ENCODE measurements around the gene LAMA1. TPM values are rescaled to one million over a fixed set of nuclear protein-coding genes. Genes with fewer than 3 reads are reported as not detected.
"Not testable (repeated sequence)": the region's sequence is repeated elsewhere in the genome, so short reads cannot be mapped to it uniquely, and the experiment has no call there.

LAMA1 gene
- total RNA-seq = 0.40 TPM
- long read RNA-seq = 0 reads

GRCh38 chr18:7117390-7118355, at the start of gene LAMA1:
TSS of gene LAMA1 (minus strand) at chr18:7117797. CDS start at chr18:7117720, 77 bp downstream.
- intact Hi-C loops (cut with DNase I) = no loop called here
- DNase-seq (ENCODE audit: low spot score) = no peak

- no peak for DNase-seq (ENCODE audit: low spot score)
- intact Hi-C loops (cut with DNase I) = no loop called here
Observed at GRCh38 chr18:7165846-7166393, 48.3 kb upstream of the LAMA1 start.

GRCh38 chr18:7164323-7165004, 46.9 kb upstream of the LAMA1 start:
- peak; percentile 26 for DNase-seq (ENCODE audit: low spot score)
- intact Hi-C loops (cut with DNase I) = no loop called here

- intact Hi-C loops (cut with DNase I) = no loop called here
Observed at GRCh38 chr18:7158216-7158615, 40.6 kb upstream of the LAMA1 start.

GRCh38 chr18:7157760-7158159, 40.2 kb upstream of the LAMA1 start:
- no peak for DNase-seq (ENCODE audit: low spot score)
- intact Hi-C loops (cut with DNase I) = no loop called here

More at GRCh38 chr18:7158216-7158615, 40.6 kb upstream of the LAMA1 start:
- no peak for DNase-seq (ENCODE audit: low spot score)

GRCh38 chr18:7155887-7156286, 38.3 kb upstream of the LAMA1 start:
- intact Hi-C loops (cut with DNase I) = no loop called here
- DNase-seq (ENCODE audit: low spot score) = no peak

GRCh38 chr18:7155092-7155491, 37.5 kb upstream of the LAMA1 start:
- DNase-seq (ENCODE audit: low spot score) = no peak

GRCh38 chr18:7152440-7152839, 34.8 kb upstream of the LAMA1 start:
- DNase-seq (ENCODE audit: low spot score) = no peak
- intact Hi-C loops (cut with DNase I) = no loop called here

More at GRCh38 chr18:7155092-7155491, 37.5 kb upstream of the LAMA1 start:
- intact Hi-C loops (cut with DNase I) = no loop called here

GRCh38 chr18:7147399-7147798, 29.8 kb upstream of the LAMA1 start:
- no peak for DNase-seq (ENCODE audit: low spot score)
- intact Hi-C loops (cut with DNase I) = no loop called here

- no peak for DNase-seq (ENCODE audit: low spot score)
- intact Hi-C loops (cut with DNase I) = no loop called here
Observed at GRCh38 chr18:7146067-7146466, 28.5 kb upstream of the LAMA1 start.

- intact Hi-C loops (cut with DNase I); DNase-seq (ENCODE audit: low spot score): not testable (repeated sequence)
Observed at GRCh38 chr18:7144921-7145320, 27.3 kb upstream of the LAMA1 start.

GRCh38 chr18:7141287-7141686, 23.7 kb upstream of the LAMA1 start:
- no peak for DNase-seq (ENCODE audit: low spot score)
- intact Hi-C loops (cut with DNase I) = no loop called here

GRCh38 chr18:7139409-7139808, 21.8 kb upstream of the LAMA1 start:
- intact Hi-C loops (cut with DNase I) = no loop called here

GRCh38 chr18:7133181-7133580, 15.6 kb upstream of the LAMA1 start:
- DNase-seq (ENCODE audit: low spot score) = no peak
- intact Hi-C loops (cut with DNase I) = no loop called here

More at GRCh38 chr18:7139409-7139808, 21.8 kb upstream of the LAMA1 start:
- DNase-seq (ENCODE audit: low spot score) = no peak

GRCh38 chr18:7132356-7133150, 15.0 kb upstream of the LAMA1 start:
- intact Hi-C loops (cut with DNase I) = no loop called here
- DNase-seq (ENCODE audit: low spot score) = no peak

- intact Hi-C loops (cut with DNase I) = no loop called here
- DNase-seq (ENCODE audit: low spot score) = no peak
Observed at GRCh38 chr18:7122376-7122775, 4.8 kb upstream of the LAMA1 start.

GRCh38 chr18:7116792-7117389, 706 bp downstream of the LAMA1 start:
- no peak for DNase-seq (ENCODE audit: low spot score)
- intact Hi-C loops (cut with DNase I) = no loop called here

GRCh38 chr18:7116001-7116730, 1.4 kb downstream of the LAMA1 start:
- no peak for DNase-seq (ENCODE audit: low spot score)
- intact Hi-C loops (cut with DNase I) = no loop called here

Measured in cardiac septum (tissue), 1 donor.